ENCODE data around the gene CNOT4.

DNA sequence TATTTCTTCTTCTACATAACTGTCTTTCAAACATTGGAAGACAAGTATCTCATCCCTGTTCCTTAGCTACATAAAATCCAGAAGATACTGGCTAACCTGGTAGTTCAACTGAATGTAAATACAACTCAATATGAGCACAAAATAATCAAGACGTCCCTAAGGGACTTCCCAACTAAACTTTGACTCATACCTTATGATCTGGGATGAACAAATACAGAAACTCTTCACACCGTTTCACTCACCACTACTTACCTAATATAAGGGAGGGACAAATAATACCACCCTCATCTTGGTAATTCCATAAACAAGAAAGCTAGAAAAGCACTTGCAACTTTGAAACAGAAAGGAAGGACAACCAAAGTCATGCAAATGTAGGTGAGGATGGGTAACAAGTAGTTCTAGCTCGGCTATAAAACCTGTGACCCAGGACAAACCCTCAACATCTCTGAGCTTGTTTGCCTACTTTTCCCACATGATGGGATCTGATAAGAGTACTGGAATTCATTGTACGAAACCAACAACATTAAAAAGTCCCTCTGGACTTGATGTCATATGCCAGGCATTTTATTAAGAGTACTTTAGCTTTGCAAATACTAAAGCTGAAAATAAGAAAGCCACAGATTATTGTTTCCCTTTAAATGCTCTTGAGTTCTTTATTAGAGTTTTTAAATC is 154.4 kb downstream of the CNOT4 start:
- TF ChIP-seq EGR1 (IDR thresholded peaks at IDR 0.05; ENCODE audit: borderline replicate concordance, low read depth, low read length) (no peak), YY1 (IDR thresholded peaks at IDR 0.05; ENCODE audit: low read depth, low read length) (no peak), SP2 (IDR thresholded peaks at IDR 0.05; ENCODE audit: low read length) (no peak), EP300 (IDR thresholded peaks at IDR 0.05; ENCODE audit: borderline replicate concordance in 1 of 2, low read depth in 2 of 2, low read length in 2 of 2) (no peak)
